Measurements from ENCODE around the gene MYOG.

- no peak for TF ChIP-seq CTCF (IDR thresholded peaks at IDR 0.05)
- no peak for TF ChIP-seq EZH2 (IDR thresholded peaks at IDR 0.05; ENCODE audit: borderline replicate concordance, insufficient read depth, low read depth, low read length, poor library complexity, severe bottlenecking)
Measured at GRCh38 chr1:203117611-203118575, 32.1 kb upstream of the MYOG start.
